ENCODE data around the gene ANKRD33.

ANKRD33 gene

GRCh38 chr12:51862947-51863346 is 25.0 kb upstream of the ANKRD33 start:
- no peak for DNase-seq

GRCh38 chr12:51863363-51863932 is 24.5 kb upstream of the ANKRD33 start:
- DNase-seq: no peak

- peak; percentile 49 for DNase-seq
Observed at GRCh38 chr12:51863933-51864832, 23.7 kb upstream of the ANKRD33 start.

GRCh38 chr12:51864833-51865670 is 22.9 kb upstream of the ANKRD33 start:
- no peak for DNase-seq

GRCh38 chr12:51865757-51866270 is 22.1 kb upstream of the ANKRD33 start:
- DNase-seq: no peak

- DNase-seq: no peak
Observed at GRCh38 chr12:51866324-51866723, 21.6 kb upstream of the ANKRD33 start.

GRCh38 chr12:51866762-51867161 is 21.1 kb upstream of the ANKRD33 start:
- DNase-seq: peak; percentile 55

- DNase-seq: no peak
Observed at GRCh38 chr12:51867371-51867770, 20.5 kb upstream of the ANKRD33 start.

GRCh38 chr12:51867796-51868428 is 20.0 kb upstream of the ANKRD33 start:
- no peak for DNase-seq

GRCh38 chr12:51868821-51869495 is 18.9 kb upstream of the ANKRD33 start:
- DNase-seq: peak; percentile 31

- DNase-seq: no peak
Observed at GRCh38 chr12:51869496-51869865, 18.4 kb upstream of the ANKRD33 start.

GRCh38 chr12:51869931-51870330 is 18.0 kb upstream of the ANKRD33 start:
- no peak for DNase-seq

GRCh38 chr12:51870504-51870903 is 17.4 kb upstream of the ANKRD33 start:
- no peak for DNase-seq

GRCh38 chr12:51871126-51871525 is 16.8 kb upstream of the ANKRD33 start:
- no peak for DNase-seq

- DNase-seq: peak; percentile 40
Observed at GRCh38 chr12:51871918-51872688, 15.8 kb upstream of the ANKRD33 start.

- no peak for DNase-seq
Observed at GRCh38 chr12:51872689-51872981, 15.3 kb upstream of the ANKRD33 start.

GRCh38 chr12:51873251-51873994 is 14.5 kb upstream of the ANKRD33 start:
- no peak for DNase-seq

GRCh38 chr12:51874000-51874399 is 13.9 kb upstream of the ANKRD33 start:
- DNase-seq: peak; percentile 21

GRCh38 chr12:51874486-51874885 is 13.4 kb upstream of the ANKRD33 start:
- DNase-seq: no peak

GRCh38 chr12:51879102-51879501 is 8.8 kb upstream of the ANKRD33 start:
- no peak for DNase-seq

- no peak for DNase-seq
Observed at GRCh38 chr12:51883295-51883694, 4.6 kb upstream of the ANKRD33 start.

Measured in NCI-H2171 treated with DMSO at 0.1 percent for 48 hours (cell line).